Liver (tissue), 9 donors: ENCODE measurements around the gene GPATCH2. TPM values are rescaled to one million over a fixed set of nuclear protein-coding genes. Genes with fewer than 3 reads are reported as not detected.

Experiments
- DNase-seq: peaks from one replicate; pipeline ENCODE4 v3.0.0-alpha.2; 2017; ENCODE audit warnings: low spot score
- H3K27ac ChIP-seq, 2 donors: one replicate each; pipeline ENCODE4 v1.7.0; 2013; ENCODE audit warnings: inconsistent platforms in 2 of 2, low read length in 2 of 2, control low read depth in 1 of 2, low read depth in 1 of 2, mild to moderate bottlenecking in 1 of 2
- H3K27me3 ChIP-seq, 4 donors: one replicate each; pipeline versions ENCODE4 v1.6.1 to v1.7.0; 2013; ENCODE audit warnings: low read length in 3 of 4, inconsistent platforms in 1 of 4, mild to moderate bottlenecking in 1 of 4, moderate library complexity in 1 of 4; ENCODE audit not compliant: control insufficient read depth in 4 of 4, insufficient read depth in 4 of 4
- H3K36me3 ChIP-seq, 4 donors: one replicate each; pipeline versions ENCODE4 v1.6.1 to v1.7.0; 2013; ENCODE audit warnings: low read length in 3 of 4, mild to moderate bottlenecking in 3 of 4, low read depth in 1 of 4, moderate library complexity in 1 of 4; ENCODE audit not compliant: control insufficient read depth in 4 of 4, insufficient read depth in 3 of 4
- H3K4me1 ChIP-seq, 4 donors: one replicate each; pipeline versions ENCODE4 v1.6.1 to v1.7.0; 2013; ENCODE audit warnings: low read length in 3 of 4, mild to moderate bottlenecking in 3 of 4, moderate library complexity in 1 of 4; ENCODE audit not compliant: control insufficient read depth in 4 of 4, insufficient read depth in 4 of 4
- H3K4me3 ChIP-seq, 3 donors: one replicate each; pipeline versions ENCODE4 v1.6.1 to v1.7.0; 2013; ENCODE audit warnings: low read length in 3 of 3, control low read depth in 1 of 3, low read depth in 1 of 3, mild to moderate bottlenecking in 1 of 3
- H3K9ac ChIP-seq, 2 donors: one replicate each; pipeline ENCODE4 v1.7.0; 2013; ENCODE audit warnings: low read length in 2 of 2, mild to moderate bottlenecking in 2 of 2, moderate library complexity in 2 of 2, control low read depth in 1 of 2, low read depth in 1 of 2
- H3K9me3 ChIP-seq, 4 donors: one replicate each; pipeline versions ENCODE4 v1.6.1 to v1.7.0; 2013; ENCODE audit warnings: low read length in 3 of 4; ENCODE audit not compliant: control insufficient read depth in 4 of 4
- ATF3 ChIP-seq: IDR thresholded peaks from 2 replicates; pipeline ENCODE4 v1.6.1; 2016; ENCODE audit warnings: antibody characterized with exemption
- CTCF ChIP-seq: fragments of 150-350 bp; IDR thresholded peaks from 2 replicates; pipeline ENCODE4 v1.5.1; 2017; ENCODE audit warnings: improper control_type of control experiment, low read depth, low read length; ENCODE audit not compliant: missing input control
- FOXA1 ChIP-seq: IDR thresholded peaks from 2 replicates; pipeline ENCODE4 v1.6.1; 2016; ENCODE audit warnings: antibody characterized with exemption
- FOXA2 ChIP-seq: IDR thresholded peaks from 2 replicates; pipeline ENCODE4 v1.6.1; 2016; ENCODE audit warnings: antibody characterized with exemption
- GABPA ChIP-seq, 2 donors: IDR thresholded peaks in 1 of 2; conservative IDR thresholded peaks in 1 of 2; 2 replicates each; pipeline ENCODE4 v1.6.1; 2016; ENCODE audit warnings: antibody characterized with exemption in 2 of 2, mild to moderate bottlenecking in 1 of 2, moderate library complexity in 1 of 2
- HNF4A ChIP-seq, 2 donors: conservative IDR thresholded peaks; 2 replicates each; pipeline ENCODE4 v1.6.1; 2016; ENCODE audit warnings: antibody characterized with exemption in 2 of 2, mild to moderate bottlenecking in 2 of 2
- HNF4G ChIP-seq: IDR thresholded peaks from 2 replicates; pipeline ENCODE4 v1.6.1; 2016; ENCODE audit warnings: antibody characterized with exemption
- JUND ChIP-seq, 2 donors: IDR thresholded peaks; 2 replicates each; pipeline ENCODE4 v1.6.1; 2016; ENCODE audit warnings: antibody characterized with exemption in 2 of 2
- MAX ChIP-seq: IDR thresholded peaks from 2 replicates; pipeline ENCODE4 v1.6.1; 2016; ENCODE audit warnings: antibody characterized with exemption
- NR2F2 ChIP-seq: IDR thresholded peaks from 2 replicates; pipeline ENCODE4 v1.6.1; 2016; ENCODE audit warnings: antibody characterized with exemption
- REST ChIP-seq: IDR thresholded peaks from 2 replicates; pipeline ENCODE4 v1.6.1; 2016; ENCODE audit warnings: antibody characterized with exemption, mild to moderate bottlenecking
- RXRA ChIP-seq, 2 donors: IDR thresholded peaks; 2 replicates each; pipeline ENCODE4 v1.6.1; 2017 to 2018; ENCODE audit warnings: antibody characterized with exemption in 2 of 2, mild to moderate bottlenecking in 1 of 2
- SP1 ChIP-seq: IDR thresholded peaks from 2 replicates; pipeline ENCODE4 v1.6.1; 2018; ENCODE audit warnings: antibody characterized with exemption, mild to moderate bottlenecking
- TAF1 ChIP-seq: conservative IDR thresholded peaks from 2 replicates; pipeline ENCODE4 v1.6.1; 2016; ENCODE audit warnings: antibody characterized with exemption, mild to moderate bottlenecking
- YY1 ChIP-seq: IDR thresholded peaks from 2 replicates; pipeline ENCODE4 v1.6.1; 2016; ENCODE audit warnings: antibody characterized with exemption, mild to moderate bottlenecking
- ZBTB33 ChIP-seq: IDR thresholded peaks from 2 replicates; pipeline ENCODE4 v1.6.1; 2016; ENCODE audit warnings: antibody characterized with exemption
- WGBS: extraction: QIAGEN DNeasy Blood & Tissue Kit; methylation state at CpG from one replicate; pipeline ENCODE4 v1.1.7; 2013; 5-methylcytosine and 5-hydroxymethylcytosine counted together
- polyA plus RNA-seq, 2 donors: library from polyadenylated mRNA; stranded (reverse) in 1 of 2; unstranded in 1 of 2; fragments of 200-250 nt in 1 of 2; fragments of >200 nt in 1 of 2; fragmentation: Nextera tagmentation in 1 of 2; extraction: Ambion mirVana in 1 of 2; gene quantifications; one replicate each; pipeline versions ENCODE4 v1.2.1 to v1.2.3, GENCODE V29; 2013 to 2015
- total RNA-seq, 2 donors: library from RNA; depleted of rRNA; stranded (reverse); fragments of >200 nt; gene quantifications; one replicate each; pipeline ENCODE4 v1.2.3, GENCODE V29; 2014
- donor health status: healthy.
- donor health status: healthy.
- donor health status: healthy.
- donor health status: healthy.
- donor health status: healthy.

Gene GPATCH2
- total and polyA plus RNA-seq, 4 donors, result 1.6 to 11.2 (median 5.8) TPM

GRCh38 chr1:217674028-217674729 is 43.3 kb upstream of the GPATCH2 start:
- H3K27ac ChIP-seq, result no peak overlapping the region
- no peaks in the 10 kb centered on the region for H3K9me3 ChIP-seq
- no peak for TF ChIP-seq REST
- TF ChIP-seq GABPA (IDR thresholded peaks at IDR 0.05 in 1 of 2, conservative IDR thresholded peaks at IDR 0.05 in 1 of 2), result no peak
- TF ChIP-seq HNF4A (conservative IDR thresholded peaks at IDR 0.05), result no peak
- no peak for TF ChIP-seq RXRA (IDR thresholded peaks at IDR 0.05)
- no peak for TF ChIP-seq FOXA1
- no peak for TF ChIP-seq MAX
- TF ChIP-seq HNF4G, result no peak
- TF ChIP-seq CTCF, result no peak
- no peak for TF ChIP-seq FOXA2
- TF ChIP-seq JUND (IDR thresholded peaks at IDR 0.05), result no peak
- TF ChIP-seq ZBTB33, result no peak
- no peak overlapping the region for H3K4me3 ChIP-seq
- DNase-seq, result no peak
- H3K27me3 ChIP-seq, result no peaks in the 10 kb centered on the region
- no peaks in the 10 kb centered on the region for H3K4me1 ChIP-seq
- H3K9ac ChIP-seq, result no peak overlapping the region
- H3K36me3 ChIP-seq, result no peaks in the 10 kb centered on the region
- 63% methylated on average over 4 of the region's 4 CpGs for WGBS

- H3K27ac ChIP-seq, result no peak overlapping the region
- no peak for DNase-seq
- no peak for TF ChIP-seq TAF1
- TF ChIP-seq YY1, result no peak
- no peak for TF ChIP-seq GABPA (IDR thresholded peaks at IDR 0.05 in 1 of 2, conservative IDR thresholded peaks at IDR 0.05 in 1 of 2)
- TF ChIP-seq SP1, result no peak
- TF ChIP-seq HNF4G, result no peak
- TF ChIP-seq REST, result no peak
- TF ChIP-seq ATF3, result no peak
- TF ChIP-seq JUND (IDR thresholded peaks at IDR 0.05), result no peak
- TF ChIP-seq FOXA1, result no peak
- TF ChIP-seq NR2F2, result no peak
- no peak for TF ChIP-seq HNF4A (conservative IDR thresholded peaks at IDR 0.05)
- no peak for TF ChIP-seq CTCF
These were observed 42.5 kb upstream of the GPATCH2 start for GRCh38 chr1:217673387-217673786.

More at GRCh38 chr1:217673387-217673786, 42.5 kb upstream of the GPATCH2 start:
- 77% methylated on average over 2 of the region's 2 CpGs for WGBS
- H3K27me3 ChIP-seq, result no peaks in the 10 kb centered on the region
- no peak overlapping the region for H3K9ac ChIP-seq
- H3K9me3 ChIP-seq, result no peaks in the 10 kb centered on the region
- no peaks in the 10 kb centered on the region for H3K36me3 ChIP-seq
- H3K4me3 ChIP-seq, result no peak overlapping the region
- H3K4me1 ChIP-seq, result no peaks in the 10 kb centered on the region
